Measurements from ENCODE around the gene ZNF195.
A peak's percentile ranks its signal among the peaks of the same experiment; 100 is the strongest.
"Not testable (repeated sequence)": the region's sequence is repeated elsewhere in the genome, so short reads cannot be mapped to it uniquely, and the experiment has no call there.

The ZNF195 gene

DNA sequence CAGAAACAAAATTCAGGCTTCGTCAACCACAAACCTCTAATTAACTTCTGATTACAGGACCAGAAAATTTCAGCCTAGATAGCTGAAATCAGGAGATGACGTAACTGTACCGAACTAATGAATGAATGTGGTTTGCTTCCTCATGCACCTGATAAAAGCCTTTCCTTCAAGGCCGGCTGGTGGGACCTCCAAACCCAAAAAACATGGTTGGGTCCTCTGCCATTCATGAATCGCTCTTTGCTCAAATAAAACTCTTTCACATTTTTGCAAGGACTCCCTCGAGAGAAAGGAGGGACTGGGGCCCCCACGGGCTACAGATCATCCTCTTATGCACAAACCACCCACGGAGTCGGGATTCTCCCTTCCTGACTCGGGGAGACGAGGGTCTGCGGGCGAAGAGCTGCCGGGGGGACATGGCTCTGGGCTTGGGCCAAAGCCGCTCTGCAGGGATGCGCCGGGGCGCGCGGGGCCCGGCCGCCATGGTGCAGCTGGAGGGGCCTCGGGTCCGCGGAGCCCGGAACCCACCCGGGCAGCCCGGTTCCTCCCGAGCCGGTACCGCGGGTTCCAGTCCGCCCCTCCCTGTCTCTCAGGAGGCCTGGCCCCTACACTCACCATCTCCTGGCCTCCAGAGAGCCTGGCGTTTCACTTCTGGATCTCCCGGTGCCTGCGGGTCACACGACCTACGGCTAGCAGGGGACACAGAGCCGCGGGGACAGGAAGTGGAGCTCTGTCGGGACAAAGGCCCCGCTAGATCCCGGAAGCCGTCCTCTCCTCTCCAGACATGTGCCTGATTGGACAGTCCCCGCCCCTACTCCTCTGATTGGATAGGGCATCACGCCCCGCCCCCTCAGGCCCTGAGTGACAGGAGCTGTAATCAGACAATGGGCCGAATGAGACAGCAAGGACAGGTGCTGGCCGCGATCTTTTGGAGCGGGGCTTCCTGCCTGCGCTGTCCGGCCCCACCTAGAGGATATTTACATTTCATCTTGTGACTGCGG, at the start of gene ZNF195:
TSS of gene ZNF195 (minus strand) at position 721 of the 998 bp plus-strand sequence. CDS start at position 615, 106 bp downstream.
- peak; percentile 79 to 84 for DNase-seq (ENCODE audit: low read depth in 2 of 2)

DNA sequence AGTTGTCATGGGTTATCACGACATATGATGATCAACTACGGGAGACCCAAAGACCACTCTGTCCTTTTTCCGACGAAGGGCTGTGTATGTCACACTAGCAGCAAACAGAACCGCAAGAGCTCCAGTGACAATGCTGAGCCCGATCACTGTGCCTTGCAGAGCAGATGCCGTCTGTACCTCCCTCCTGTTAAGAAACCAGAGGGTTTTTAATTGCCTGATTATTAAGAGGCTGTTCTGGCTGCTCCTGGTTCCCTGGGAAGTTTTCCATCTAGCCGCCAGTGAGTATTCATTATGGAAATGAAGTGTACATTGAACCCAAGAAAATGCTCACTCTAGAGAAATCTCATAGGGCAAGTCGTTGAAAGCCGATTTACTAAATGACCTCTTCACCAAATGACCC, 49.1 kb upstream of the ZNF195 start:
- not testable (repeated sequence) for DNase-seq (ENCODE audit: low read depth in 2 of 2)

DNA sequence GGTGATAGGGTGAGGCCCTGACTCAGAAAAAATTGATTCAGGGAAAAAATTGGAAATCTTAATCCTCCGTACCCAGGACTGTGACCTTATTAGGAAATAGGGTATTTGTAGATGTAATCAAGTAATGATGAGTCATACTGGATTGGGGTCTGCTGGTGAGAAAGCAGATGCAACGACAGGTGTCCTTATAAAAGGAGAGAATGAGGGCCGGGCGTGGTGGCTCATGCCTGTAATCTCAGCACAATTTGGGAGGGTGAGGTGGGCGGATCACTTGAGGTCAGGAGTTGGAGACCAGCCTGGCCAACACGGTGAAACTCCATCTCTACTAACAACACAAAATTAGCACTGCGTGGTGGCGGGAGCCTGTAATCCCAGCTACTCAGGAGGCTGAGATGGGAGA, 47.6 kb upstream of the ZNF195 start:
- DNase-seq (ENCODE audit: low read depth in 2 of 2), result not testable (repeated sequence)

DNA sequence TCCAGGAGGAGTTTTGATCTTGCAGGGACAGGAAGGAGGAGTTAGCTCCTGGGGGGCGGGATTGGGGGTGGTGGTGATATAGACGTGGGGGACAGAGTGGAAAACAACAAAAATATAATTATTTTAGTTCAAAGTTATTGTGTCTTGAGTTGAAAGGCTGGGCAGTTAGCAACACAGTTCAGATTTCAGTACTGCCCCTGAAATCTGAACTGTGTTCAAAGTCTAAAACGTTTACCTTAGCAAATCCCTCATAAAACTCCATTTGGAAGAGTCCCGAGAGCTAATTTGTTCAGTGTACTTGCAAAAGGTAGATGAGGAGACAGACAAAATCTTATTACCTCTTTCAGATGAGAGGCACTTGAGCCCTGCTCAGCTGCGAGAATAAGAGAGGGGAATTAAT, 45.0 kb upstream of the ZNF195 start:
- DNase-seq (ENCODE audit: low read depth in 2 of 2), result not testable (repeated sequence)

DNA sequence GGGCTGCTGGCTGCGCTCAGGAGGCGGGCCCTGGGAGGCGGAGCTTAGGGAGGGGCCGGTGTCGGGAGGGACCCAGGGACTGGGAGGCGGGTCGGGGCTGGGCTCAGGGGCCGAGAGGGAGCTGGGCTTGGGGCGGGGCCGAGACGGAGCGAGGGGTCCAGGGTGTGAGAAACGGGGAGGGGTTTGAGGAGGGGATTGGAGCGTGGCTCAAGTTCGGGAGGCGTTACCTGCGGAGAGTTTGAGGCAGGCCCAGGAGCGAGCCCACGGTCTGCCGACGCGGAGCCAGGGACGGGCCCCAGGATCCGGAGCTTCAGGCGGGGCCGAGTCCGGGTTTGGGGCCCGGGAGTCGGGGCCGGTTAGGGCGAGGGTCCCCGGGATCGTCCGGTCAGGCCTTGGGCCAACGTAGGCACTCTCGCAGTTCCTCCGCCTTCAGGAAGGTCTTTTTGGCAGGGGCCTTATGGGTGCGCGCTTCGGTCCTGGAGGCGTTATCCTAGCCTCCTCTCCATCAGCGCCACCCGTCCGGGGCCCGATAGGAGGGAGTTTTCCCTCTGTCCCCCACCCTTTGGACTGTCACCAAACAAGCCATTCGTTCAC, 44.3 kb upstream of the ZNF195 start:
- DNase-seq (ENCODE audit: low read depth in 2 of 2), result not testable (repeated sequence)

DNA sequence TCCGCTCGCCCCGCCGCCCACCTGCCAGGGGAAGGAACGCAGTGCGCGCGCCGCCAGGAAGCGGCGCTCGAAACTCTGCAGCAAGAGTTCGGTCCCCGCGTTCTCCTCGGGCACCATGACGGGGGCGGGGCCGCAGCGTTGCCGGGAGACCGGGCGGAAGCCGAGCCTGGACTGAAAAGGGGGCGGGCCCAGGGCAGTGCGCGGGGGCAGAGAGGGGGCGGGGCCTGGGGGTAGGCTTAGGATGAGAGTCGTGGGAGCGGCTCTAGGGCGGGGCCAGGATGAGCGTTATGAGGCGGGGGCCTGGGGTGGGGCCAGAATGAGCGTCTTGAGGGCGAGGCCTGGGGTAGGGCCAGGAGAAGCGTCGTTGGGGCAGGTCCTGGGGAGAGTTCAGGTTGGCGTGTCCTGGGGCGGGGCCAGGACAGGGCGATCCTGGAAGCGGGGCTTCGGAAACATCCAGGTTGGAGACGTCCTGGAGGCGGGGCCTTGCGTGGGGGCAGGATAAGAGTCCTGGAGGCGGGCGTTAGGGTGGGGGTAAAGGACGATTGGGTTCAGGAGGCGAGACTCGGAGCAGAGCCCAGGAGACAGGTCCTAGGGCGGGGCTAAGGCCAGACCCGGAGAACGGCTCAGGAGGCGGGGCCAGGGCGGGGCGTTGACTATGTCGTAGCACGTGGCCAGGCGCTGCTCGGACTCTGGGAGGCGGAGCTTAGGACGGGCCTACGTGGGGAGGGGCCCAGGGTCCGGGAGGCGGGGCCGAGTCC, 43.6 kb upstream of the ZNF195 start:
- peak; percentile 91 to 92 for DNase-seq (ENCODE audit: low read depth in 2 of 2)

DNA sequence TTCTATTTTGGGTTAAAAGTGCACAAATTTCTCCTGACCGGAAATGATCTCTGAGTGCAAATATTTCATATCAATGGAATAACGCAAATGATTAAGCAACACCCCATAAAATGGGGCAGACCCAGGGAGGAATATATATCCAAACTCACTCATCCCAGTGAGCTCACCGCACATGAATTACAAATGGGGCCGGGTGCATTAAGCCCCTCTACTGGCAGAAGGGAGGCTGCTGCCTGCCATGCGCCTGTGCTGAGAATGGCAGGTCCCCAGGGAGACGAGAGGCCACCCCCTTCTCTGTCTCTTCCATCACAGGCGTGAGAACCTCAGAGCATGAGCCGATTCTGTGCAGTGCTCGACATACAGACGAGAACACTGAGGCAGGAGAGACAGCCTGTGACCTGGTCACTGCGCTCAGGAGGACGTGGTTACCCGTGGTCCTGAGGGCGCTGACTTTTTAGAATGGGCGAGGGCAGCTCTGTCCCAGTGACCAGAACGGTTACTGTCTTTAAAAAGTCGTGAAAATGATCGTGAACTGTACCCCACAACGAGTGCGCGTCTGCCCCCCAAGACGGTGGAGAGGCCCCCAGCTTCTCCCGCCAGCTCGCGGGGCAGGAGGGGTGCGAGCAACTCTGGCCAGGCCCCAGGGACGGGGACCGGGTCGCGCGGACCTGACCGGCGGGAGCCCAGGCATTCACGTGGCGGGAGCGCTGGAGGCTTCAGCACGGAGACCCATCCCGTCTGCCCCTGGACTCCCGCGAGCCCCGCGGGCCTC, 42.8 kb upstream of the ZNF195 start:
- peak; percentile 35 to 38 for DNase-seq (ENCODE audit: low read depth in 2 of 2)

DNA sequence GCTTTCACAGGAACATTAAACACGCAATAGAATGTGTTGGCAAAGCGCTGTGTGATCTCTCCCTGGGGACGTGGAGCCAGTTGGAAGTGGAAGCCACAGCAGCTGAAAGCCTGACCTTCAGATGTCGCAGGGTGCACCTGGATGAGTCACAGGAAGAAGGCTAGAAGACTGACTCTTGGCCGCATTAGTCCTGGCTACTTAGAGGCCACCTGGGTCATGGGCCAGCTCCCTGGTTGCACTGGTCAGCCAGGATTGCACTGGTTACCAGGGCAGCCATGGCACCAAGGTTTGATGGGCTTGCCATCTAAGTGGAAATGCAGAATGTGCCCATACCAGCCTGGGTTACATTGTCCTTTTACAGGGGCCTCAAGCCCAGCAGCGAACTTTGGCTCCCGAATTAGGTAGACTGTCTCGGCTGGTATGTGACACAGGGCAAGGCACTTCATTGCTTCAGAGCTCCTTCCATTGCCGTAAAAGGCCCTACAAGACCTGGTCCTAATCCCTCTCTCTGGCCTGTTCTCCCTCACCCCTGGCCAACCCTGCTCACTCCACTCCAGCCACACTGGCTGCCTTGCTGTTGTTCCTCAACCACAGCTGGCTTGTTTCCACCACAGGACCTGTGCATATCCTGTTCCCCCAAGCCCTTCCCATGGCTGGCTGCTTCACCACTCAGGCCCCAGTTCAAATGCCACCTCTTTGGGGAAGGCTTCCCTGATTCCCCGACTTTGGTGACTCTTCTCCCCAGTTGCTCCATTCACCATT, 41.5 kb upstream of the ZNF195 start:
- not testable (repeated sequence) for DNase-seq (ENCODE audit: low read depth in 2 of 2)

DNA sequence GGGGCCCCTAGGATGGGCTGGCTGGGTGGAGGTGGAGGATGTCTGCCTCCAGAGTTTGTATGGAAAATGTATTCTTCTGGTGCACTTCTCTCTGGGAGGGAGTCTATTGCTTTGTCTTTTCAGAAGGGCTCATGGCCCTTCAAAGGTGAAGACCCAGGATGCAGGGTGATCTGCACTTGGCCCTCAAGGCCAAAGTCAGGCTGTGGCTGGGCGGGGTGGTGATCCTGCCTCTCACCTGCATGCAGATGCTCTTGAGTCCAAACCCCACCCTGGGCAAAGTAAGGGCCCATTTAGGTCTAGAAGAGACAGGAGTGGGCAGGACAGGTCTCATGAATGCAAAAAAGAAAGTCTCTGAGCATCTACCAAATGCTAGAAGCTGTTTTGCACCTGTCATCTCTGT, 40.5 kb upstream of the ZNF195 start:
- not testable (repeated sequence) for DNase-seq (ENCODE audit: low read depth in 2 of 2)

DNA sequence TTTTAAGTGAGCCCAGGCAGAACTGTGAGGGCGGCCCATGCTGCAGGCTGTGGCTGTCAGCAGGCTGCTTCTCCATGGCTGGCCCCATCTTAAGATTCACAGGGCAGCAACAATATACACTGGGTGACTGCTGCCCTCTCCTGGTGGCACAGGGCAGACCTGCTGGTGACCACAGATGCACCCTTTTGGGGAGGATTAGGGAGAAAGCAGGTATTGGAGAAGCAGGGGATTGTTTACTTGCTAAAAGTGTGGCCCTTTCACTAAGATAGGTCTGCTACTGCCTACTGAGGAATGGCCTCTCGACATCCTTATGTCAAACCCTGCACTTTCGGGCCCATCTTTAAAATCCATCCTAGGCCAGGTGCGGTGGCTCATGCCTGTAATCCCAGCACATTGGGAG, 38.1 kb upstream of the ZNF195 start:
- peak in 1 of 2 experiments; percentile 13 for DNase-seq (ENCODE audit: low read depth in 2 of 2)

DNA sequence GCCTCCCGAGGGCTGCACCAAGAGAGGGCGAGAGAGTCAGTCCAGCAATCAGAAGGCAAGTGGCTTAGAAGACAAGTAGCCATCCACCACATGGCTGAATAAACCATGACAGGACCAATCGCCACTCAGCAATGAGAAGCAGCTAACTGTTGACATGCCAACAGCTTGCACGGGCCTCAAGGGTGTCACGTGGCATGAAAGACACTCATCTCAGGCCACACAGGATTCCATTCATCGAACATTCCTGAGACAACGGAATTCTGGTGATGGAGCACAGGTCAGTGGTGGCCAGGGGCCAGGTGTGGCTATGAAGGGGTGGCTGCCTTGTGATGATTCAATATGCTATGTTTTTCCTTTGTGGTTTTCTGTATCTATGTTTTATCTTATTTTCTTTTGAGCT, 36.4 kb upstream of the ZNF195 start:
- not testable (repeated sequence) for DNase-seq (ENCODE audit: low read depth in 2 of 2)

DNA sequence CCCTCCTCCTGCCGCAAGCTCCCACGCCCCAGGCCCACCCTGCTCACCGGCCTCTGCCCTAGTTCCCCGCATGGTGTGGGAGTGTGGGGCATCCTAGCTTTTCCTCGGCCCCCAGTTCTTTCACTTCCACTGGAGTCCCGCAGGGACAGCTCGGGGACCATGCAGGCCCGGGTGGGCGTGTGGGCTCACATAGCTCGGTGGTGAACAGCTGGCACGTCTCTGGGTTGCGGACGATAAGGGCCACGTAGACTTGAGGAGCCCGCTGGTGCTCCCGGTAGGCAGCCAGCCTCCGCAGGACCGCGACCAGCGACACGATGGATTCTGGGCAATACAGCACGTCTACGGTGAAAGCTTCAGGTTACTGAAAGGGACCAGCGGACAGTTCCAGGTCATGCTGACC, 34.7 kb upstream of the ZNF195 start:
- DNase-seq (ENCODE audit: low read depth in 2 of 2), result not testable (repeated sequence)

DNA sequence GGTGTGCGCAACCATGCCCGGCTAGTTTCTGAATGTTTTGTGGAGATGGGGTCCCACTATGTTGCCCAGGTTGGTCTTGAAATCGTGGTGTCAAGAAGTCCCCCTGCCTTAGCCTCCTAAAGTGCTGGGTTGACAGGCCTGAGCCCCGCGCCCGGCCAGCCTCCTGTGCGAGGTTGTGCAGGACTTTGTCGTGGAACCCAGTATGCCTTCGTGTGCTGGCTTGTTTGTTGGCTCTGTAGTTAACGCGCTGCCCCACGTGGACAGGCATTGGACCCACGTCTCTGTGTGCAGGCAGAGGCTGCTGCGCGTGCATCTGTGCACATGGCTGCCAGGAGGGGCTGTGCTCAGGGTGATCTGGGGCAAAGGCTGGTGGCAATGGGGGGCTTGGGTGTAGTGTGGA, 33.9 kb upstream of the ZNF195 start:
- DNase-seq (ENCODE audit: low read depth in 2 of 2), result no peak

DNA sequence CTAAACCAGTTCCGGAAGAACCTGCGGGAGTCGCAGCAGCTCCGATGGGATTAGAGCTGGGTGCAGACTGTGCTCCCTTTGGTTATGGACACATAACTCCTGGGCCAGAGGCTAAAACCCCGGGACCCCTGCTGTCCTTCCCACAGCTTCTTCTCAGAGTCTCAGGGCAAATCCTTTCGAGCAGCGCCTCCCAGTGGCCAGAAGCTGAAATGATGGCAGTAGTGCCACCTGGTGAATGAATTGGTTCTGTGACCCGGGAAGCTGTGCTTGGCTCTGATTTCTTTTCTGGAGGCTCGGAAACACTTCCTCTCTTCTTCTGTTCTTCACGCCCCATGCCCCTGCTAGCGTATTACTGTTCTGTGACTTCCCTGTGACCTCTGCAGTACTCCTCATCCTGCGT, 29.8 kb upstream of the ZNF195 start:
- peak; percentile 11 to 21 for DNase-seq (ENCODE audit: low read depth in 2 of 2)

DNA sequence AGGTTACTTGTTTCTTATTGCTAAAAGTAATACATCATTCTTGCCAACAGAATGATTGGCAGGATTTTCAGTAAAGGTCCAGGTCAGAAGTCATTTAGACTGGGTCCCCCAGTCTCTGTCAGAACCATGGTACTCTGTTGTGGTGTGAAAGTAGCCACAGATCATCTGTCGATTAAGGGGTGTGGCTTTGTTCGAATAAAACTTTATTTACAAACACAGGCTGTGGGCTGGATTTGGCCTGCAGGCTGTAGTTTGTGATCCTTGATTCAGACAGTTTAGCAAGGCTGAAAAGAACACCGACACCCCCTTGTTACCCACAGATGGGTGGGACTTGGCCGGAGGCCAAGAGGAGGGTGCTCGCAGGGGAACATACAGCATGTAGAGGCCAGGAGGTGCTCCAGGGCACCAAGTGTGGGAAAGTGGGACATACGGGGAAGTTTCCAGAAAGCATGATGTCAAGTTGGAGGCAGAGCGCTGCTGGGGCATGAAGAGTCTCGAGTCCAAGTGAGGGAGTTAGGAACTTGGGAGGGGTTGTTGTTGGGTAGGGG, 29.2 kb upstream of the ZNF195 start:
- not testable (repeated sequence) for DNase-seq (ENCODE audit: low read depth in 2 of 2)

DNA sequence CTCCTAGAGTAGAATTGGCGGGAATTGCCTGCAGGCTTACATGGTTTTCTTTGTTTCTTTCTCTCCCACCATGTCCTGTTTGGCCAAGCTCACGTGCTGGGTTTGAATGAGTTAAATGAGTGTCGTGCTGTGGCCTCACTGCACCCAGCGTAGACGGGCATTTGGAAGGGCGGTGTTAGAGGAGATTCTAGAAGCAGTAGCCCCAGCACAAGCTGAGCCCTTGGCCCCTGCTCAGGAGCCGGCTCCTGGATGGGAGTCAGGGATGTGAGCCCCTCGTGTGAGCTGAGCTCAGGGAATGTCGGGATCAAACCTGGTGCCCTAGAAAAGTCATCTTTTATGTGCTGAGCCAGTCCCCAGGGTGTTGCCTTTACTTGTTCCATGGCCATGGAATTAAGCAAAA, 28.0 kb upstream of the ZNF195 start:
- not testable (repeated sequence) for DNase-seq (ENCODE audit: low read depth in 2 of 2)

DNA sequence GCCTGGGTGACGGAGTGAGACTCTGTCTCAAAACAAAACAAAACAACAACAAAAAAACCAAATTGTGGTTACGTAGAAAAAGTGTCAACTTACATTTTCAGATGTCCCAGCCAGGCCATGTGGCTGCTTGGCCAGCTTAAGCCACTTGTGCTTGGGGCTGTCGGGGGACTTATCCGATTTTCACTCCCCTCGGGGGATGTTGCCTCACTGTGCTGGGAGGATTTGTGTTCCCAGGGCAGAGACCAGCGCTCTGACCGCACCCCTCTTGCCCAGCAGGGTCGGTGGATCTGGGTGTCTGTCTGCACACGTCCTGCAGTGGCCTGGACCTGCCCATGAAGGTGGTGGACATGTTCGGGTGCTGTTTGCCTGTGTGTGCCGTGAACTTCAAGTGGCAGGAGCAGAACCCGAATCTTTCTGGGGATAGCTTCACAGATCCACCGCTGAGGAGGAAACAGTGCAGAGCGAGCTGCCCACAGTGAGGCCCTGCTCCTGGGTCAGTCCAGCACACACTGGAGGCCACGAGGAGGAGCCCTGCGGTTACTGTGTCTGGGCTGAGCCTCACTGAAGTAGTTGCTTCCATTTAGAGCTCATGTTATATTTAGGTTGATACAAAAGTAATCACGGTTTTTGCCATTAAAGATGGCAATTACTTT, 27.4 kb upstream of the ZNF195 start:
- not testable (repeated sequence) for DNase-seq (ENCODE audit: low read depth in 2 of 2)

DNA sequence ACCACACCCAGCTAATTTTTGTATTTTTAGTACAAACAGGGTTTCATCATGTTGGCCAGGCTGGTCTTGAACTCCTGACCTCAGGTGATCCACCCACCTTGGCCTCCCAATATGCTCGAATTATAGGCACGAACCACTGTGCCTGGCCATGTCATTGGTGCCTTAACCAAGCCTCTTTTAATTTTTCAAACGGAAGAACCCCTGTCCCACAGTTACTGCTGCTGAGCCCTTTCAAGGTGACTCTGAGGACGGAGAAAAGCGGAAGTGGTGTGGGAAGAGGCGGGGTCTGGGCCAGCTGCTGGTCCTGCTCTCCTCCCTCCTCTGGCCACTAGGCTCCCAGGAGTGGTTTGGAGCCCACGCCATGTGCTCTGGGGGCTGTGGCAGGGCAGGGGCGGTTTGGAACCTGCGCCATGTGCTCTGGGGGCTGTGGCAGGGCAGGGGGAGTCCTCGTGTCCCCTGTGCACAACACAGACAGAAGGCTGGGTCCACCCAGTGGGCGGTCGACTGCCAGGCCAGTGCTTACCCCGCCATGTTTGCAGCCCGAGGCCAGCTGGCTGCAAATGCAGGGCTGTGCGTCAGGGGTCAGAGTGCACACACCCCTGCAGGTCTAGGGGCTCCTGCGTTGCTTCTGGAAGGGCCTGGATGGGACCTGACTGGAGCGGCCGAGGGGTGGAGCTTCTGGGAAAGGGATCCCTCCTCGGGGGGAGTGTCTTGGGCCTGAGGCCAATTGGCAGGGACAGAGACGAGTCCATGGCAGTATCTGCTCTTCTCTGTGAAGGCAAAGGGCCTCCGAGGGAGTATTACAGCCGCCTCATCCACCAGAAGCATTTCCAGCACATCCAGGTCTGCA, 25.4 kb upstream of the ZNF195 start:
- not testable (repeated sequence) for DNase-seq (ENCODE audit: low read depth in 2 of 2)

DNA sequence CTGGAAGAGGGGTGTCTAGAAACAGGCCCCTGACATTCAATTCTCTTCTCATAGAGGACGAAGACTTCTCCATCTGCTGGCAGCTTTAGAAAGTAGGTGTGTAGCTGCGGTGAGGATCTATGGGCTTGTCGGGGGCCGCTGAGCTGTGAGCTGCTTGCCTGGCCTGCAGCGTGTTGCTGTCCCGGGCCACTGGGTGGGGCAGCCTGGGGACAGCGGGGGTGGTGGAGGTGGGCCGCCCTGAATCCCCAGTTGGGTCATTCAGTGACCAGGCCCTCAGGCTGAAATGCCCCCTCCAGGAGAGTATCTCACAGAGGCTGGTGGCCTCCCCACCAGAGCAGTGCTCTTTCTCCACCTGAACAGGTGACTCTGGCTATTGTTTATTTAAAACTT, 23.9 kb upstream of the ZNF195 start:
- DNase-seq (ENCODE audit: low read depth in 2 of 2), result not testable (repeated sequence)

Measured in fibroblast of skin of left quadriceps (primary cell).